GM18873 (cell line): ENCODE results near the gene AMIGO3.

Source experiments
- ATAC-seq: cut with Tn5 transposase; IDR thresholded peaks from one replicate; pipeline ENCODE4 v1.9.1; 2021; ENCODE audit warnings: mild to moderate bottlenecking, moderate library complexity, moderate number of reproducible peaks; ENCODE audit not compliant: unreplicated experiment, low FRiP score

AMIGO3 gene

GRCh38 chr3:49727154-49727923 lies 7.9 kb upstream of the AMIGO3 start:
- no peak for ATAC-seq

DNA sequence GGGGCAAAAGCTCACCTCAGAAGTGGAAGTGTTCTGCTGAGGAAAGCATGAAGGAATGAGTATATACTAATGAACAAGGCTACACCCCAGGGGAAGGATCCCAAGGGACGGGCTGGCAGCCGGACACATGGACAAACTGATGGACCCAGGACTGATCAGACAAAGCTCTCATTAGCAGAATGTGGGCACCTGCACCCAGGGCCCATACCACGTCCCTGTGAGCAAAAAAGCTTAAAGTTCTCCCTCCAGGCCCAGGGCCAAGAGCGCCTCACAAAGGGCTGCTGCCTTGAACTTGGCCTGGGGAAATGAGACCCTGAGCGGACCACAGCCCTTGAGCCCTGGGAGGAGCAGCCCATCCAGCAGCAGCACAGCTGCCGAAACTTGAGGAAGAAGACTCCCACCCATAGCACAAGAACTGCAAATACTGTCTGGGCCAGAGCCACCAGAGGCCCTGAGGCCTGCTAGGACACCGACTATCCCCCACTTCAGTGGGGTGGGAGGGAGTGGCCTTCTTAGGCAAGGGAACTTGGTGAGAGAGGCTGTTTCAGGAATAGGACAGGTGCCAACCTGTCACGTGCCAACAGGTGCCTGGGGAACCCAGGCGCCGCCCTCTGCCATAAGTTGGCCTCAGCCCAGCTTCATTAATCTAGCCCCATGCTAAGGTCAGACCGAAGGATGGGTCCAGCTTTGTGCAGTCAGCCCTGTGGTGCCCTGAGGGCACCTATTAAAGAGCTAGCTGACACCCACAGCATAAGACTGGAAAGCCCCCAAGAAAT lies 6.6 kb upstream of the AMIGO3 start:
- no peak for ATAC-seq

GRCh38 chr3:49724586-49724985 lies 5.1 kb upstream of the AMIGO3 start:
- no peak for ATAC-seq

GRCh38 chr3:49723628-49724551 lies 4.4 kb upstream of the AMIGO3 start, which contains the start of gene GMPPB:
TSS of gene GMPPB (minus strand) at chr3:49723951. CDS start at chr3:49723726, 225 bp downstream.
- peak; percentile 69 for ATAC-seq

DNA sequence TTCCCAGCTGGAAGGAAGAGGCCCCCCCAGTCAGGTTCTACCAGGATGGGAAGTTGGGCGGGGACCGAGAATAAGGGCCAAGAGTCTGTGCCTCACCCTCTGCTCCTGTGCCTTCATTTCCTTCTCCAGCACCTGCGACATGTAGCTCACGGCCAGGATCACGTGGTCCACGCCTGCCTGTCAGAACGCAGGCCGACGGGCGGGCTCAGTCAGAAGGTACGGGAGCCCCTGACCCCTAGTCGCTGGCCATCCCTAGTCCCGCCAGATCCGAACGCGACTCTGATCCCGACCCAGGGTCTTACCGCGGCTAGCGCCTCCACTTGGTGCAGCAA lies 3.8 kb upstream of the AMIGO3 start:
- ATAC-seq, result no peak

DNA sequence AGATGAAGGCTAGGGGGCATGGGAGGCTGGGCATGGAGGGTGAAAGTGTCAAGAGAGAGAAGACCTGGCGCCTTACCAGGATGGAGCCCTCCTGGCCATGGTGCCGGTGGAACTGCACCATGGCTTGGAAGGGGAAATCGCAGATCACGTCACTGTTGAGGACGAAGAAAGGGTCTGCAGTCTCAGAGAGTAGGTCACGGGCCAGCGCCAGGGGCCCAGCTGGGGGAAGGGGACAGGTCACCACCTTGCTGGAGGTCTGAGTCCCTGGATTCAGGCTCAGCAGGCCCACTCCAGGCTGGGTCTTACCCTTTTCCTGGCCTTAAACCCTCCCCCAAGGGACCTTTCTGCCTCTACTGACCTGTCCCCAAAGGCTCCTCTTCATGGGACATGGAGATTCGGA lies 3.4 kb upstream of the AMIGO3 start:
- no peak for ATAC-seq

GRCh38 chr3:49721896-49722781 lies 2.7 kb upstream of the AMIGO3 start:
- ATAC-seq, result no peak

DNA sequence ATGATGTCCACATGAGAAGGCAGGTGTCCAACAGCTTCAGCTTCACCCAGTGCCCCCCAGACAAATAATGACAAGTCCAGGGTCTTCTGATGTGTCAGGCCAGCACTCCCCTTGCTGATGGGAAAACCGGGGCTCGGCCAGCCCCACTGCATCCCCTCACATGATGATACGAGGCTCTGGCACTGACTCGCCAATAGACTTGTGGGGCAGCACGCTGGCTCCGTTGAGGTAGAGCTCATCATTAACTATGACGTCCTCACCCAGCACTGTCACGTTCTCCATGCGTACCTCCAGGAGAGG lies 2.1 kb upstream of the AMIGO3 start:
- no peak for ATAC-seq

GRCh38 chr3:49720855-49721595 lies 1.5 kb upstream of the AMIGO3 start:
- ATAC-seq, result no peak

DNA sequence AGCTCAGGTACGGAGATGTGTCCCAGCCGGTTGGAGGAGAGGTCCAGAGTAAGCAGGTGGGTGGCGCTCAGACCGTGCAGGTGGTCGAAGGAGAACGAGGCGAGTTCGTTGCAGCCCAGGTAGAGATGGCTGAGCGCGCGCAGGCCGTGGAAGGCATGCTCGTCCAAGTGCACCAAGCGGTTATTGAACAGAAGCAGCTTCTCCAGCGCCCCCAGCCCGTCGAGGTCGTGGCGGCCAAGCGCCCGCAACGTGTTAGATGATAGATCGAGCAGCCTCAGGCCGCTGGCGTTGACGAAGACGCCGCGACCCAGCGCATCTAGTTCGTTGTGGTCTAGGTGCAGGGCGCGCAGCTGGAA lies 648 bp downstream of the AMIGO3 start:
- no peak for ATAC-seq

DNA sequence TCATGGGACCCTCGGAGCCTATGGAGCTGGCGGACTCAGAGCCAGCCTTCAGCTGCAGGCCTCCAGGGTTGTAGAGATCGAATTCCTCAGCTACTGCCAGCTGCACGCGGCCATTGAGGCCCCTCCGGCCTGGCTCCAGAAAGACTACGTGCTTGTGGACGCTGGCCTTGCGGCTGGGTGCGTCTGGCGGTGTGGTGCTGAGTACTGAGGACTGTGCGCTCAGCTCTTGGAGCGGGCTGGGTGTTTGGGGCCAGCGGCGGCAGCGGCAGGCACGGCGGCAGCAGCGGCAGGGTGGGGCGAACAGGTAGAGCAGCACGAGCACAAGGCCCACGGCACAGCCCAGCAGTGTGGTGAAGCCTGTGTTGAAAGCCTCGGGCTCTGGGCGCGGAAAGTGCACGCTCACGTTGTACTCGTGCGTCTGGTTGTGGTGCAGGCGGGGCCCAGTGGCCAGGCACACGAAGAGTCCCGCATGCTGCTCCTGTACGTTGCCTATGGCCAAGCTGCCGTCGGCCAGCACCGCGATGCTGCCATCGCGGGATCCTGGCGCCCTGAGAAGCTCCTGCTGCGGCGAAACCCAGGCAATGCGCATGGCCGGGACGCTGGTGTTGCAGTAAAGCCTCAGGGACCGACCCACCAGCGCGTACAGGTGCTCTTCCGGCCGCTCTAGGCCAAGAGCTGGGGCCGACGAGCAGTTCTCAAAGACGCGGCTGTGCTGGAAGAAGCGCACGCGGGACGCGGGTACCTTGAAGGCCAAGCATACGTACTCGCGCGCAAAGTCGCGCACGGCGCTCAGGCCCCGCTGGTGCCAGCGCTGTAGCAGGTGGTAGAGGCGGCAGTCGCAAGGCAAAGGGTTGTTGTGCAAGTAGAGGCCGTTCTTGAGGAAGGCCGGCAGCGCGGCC lies 1.3 kb downstream of the AMIGO3 start:
- ATAC-seq, result no peak

GRCh38 chr3:49717211-49717958 lies 2.1 kb downstream of the AMIGO3 start:
- no peak for ATAC-seq

DNA sequence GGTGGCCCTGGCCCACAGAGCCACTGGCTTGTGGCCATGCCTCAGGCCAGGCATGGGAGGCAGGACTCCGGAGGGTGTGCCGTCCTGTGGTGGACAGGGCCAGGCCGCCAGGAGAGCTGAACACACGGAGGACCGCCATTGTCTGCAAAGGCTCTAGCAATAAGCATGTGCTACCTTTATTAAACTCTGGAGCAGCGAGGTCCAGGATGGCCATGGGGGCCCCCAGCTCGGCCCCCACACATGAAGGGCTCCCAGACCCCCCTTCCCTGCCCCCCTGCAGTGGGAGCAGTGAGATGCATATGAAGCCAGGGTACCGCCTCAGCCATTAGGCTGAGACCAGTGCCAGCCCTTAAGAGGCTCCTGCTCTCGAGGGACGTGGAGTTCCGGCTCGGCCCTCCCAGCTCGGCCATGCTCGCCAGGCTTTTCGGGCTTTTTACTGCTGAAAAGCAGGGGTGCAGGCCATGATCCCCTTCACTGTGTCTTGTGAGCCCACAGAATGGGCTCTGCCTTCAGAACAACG lies 2.7 kb downstream of the AMIGO3 start:
- ATAC-seq, result no peak

DNA sequence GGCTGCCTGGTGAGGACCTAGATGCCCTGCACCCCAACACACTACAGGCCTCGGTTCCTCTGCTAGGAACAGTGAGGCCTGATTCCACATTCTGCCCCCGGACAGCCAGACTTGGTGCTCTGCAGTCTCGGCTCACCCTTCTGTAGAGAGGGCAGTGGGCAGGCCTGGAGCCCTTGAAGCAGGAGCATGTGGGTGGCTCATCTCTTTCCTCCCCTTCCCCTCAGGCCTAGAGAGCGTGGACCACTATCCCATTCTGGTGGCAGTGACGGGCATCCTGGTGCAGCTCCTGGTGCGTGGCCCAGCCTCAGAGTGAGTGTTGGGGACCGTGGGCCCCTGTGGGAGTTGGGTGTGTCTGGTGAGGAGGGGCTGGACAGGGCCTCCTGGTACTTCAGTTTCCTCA lies 3.3 kb downstream of the AMIGO3 start:
- ATAC-seq, result no peak

DNA sequence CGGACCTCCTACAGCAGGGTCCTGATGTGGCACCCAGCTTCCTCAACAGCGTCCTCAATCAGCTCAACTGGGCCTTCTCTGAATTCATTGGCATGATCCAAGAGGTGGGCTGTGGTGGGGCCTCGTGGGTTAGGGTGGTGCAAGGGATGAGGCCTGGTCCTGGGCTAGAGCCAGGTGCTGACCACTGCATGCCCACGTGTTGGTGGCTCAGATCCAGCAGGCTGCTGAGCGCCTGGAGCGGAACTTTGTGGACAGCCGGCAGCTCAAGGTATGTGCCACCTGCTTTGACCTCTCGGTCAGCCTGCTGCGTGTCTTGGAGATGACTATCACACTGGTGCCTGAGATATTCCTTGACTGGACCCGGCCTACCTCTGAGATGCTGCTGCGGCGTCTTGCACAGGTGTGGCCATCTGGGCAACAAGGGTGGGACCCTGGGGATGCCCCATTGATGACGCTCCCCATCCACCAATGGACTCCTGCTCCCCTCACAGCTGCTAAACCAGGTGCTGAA lies 3.8 kb downstream of the AMIGO3 start:
- no peak for ATAC-seq

DNA sequence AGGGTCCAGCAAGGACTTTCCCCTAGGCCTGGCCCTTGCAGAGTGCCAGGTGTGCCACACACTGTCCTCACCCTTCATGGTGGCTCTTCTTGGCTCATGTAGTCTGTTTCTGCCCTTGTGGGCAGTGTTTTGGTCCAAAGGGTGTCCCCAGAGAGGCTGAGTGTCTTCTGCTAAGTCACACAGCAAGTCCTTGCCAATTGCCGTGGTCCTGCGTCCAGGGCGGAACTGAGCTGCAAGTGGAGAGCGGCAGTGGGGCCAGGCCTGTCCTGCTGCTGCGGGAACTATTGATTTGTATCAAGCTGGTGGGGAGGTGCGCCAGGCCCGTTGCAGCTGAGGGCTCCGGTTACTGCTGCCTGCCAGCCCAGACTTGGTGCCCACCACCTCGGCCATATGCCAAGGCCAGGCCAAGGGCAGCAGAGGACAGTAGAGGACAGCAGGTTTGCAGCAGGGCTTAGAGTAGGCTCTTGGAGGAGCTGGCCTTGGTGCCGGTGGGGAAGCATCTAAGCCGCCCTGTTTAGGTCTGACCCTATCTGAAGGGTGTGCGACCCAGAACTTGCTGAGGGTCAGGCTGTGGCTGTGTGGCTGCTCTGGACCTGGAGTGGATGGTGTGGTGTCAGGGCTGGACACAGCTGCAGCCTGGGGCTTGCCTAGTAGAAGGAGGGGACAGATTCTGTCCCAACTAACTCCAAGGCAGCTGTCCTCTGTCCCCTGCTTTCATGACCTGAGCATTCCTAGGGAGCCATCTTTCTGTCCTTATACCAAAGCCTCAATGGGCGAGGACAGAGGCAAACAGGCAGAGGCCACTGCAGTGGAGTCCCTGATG lies 4.5 kb downstream of the AMIGO3 start:
- no peak for ATAC-seq
